GM23338 (cell line): ENCODE measurements around the gene MACROD1.

Source experiments
- CREB1 ChIP-seq: fragments of 250-450 bp; sonication (Bioruptor Pico); IDR thresholded peaks from 2 replicates; pipeline ENCODE4 v1.5.0; 2020; ENCODE audit warnings: low read depth, mild to moderate bottlenecking, moderate library complexity
- CTCF ChIP-seq, 2 experiments: fragments of 200-600 bp in 1 of 2; sonication (generic) in 1 of 2; conservative IDR thresholded peaks; 2 replicates each; pipeline versions ENCODE4 v1.5.1 to v1.6.1; 2016 to 2017; ENCODE audit warnings: antibody characterized with exemption in 2 of 2, low read depth in 2 of 2, mild to moderate bottlenecking in 2 of 2, moderate library complexity in 1 of 2
- EZH2 ChIP-seq: fragments of 200-600 bp; sonication (generic); IDR thresholded peaks from one replicate; pipeline ENCODE4 v1.8.0; 2017; ENCODE audit warnings: antibody characterized with exemption, mild to moderate bottlenecking, low read depth; ENCODE audit not compliant: unreplicated experiment
- EZH2phosphoT487 ChIP-seq: fragments of 200-600 bp; sonication (generic); IDR thresholded peaks from one replicate; pipeline ENCODE4 v1.8.1; 2018; ENCODE audit warnings: antibody characterized with exemption; ENCODE audit not compliant: unreplicated experiment
- JUNB ChIP-seq: IDR thresholded peaks from one replicate; pipeline ENCODE4 v1.6.1; 2016; ENCODE audit warnings: antibody characterized with exemption; ENCODE audit not compliant: unreplicated experiment
- POLR2AphosphoS5 ChIP-seq: IDR thresholded peaks from 2 replicates; pipeline ENCODE4 v1.6.1; 2016; ENCODE audit warnings: antibody characterized with exemption, low read depth
- ZNF114 ChIP-seq: fragments of 250-450 bp; sonication (Bioruptor Pico); IDR thresholded peaks from 2 replicates; pipeline ENCODE4 v1.5.0; 2020; ENCODE audit warnings: mild to moderate bottlenecking, moderate library complexity

GRCh38 chr11:64085906-64086257 lies 80.0 kb downstream of the MACROD1 start:
- no peak for TF ChIP-seq POLR2AphosphoS5
- no peak for TF ChIP-seq CTCF (conservative IDR thresholded peaks at IDR 0.05; ENCODE audit: low read depth in 2 of 2)
- no peak for TF ChIP-seq EZH2
- no peak for TF ChIP-seq ZNF114
- no peak for TF ChIP-seq EZH2phosphoT487
- TF ChIP-seq CREB1 (CRISPR knock-in tag) = no peak
- no peak for TF ChIP-seq JUNB
